CD4-positive, alpha-beta memory T cell (primary cell): ENCODE measurements around the gene FAM193A. TPM values are rescaled to one million over a fixed set of nuclear protein-coding genes. Genes with fewer than 3 reads are reported as not detected.

Source experiments
- CTCF ChIA-PET: fragments of 350-600 bp; sonication (Branson Sonifier 250); formaldehyde crosslinking; loops from one replicate; lab custom pipeline; 2021; ENCODE audit warnings: inconsistent platforms; ENCODE audit not compliant: partially characterized antibody; lab: Charles Lee
- POLR2A ChIA-PET: fragments of 350-600 bp; sonication (Branson Sonifier 250); formaldehyde crosslinking; loops from one replicate; lab custom pipeline; 2021; ENCODE audit not compliant: partially characterized antibody; lab: Charles Lee
- DNase-seq, 5 donors: peaks; one replicate each; pipeline versions ENCODE4 v3.0.0 to v3.0.0-alpha.2; 2020 to 2022; ENCODE audit warnings: mixed read lengths in 1 of 5
- H3K27ac ChIP-seq: one replicate; pipeline ENCODE4 v1.7.0; 2013; ENCODE audit warnings: low read depth, low read length
- H3K27me3 ChIP-seq: 2 replicates; pipeline ENCODE4 v1.7.0; 2013; ENCODE audit warnings: mild to moderate bottlenecking, low read length, moderate library complexity; ENCODE audit not compliant: insufficient read depth
- H3K36me3 ChIP-seq: 2 replicates; pipeline ENCODE4 v1.7.0; 2013; ENCODE audit warnings: mild to moderate bottlenecking, low read length, moderate library complexity; ENCODE audit not compliant: insufficient read depth
- H3K4me1 ChIP-seq: 2 replicates; pipeline ENCODE4 v1.7.0; 2013; ENCODE audit warnings: mild to moderate bottlenecking, low read length, moderate library complexity; ENCODE audit not compliant: insufficient read depth
- H3K4me3 ChIP-seq, 2 donors: one replicate each; pipeline ENCODE4 v1.7.0; 2013; ENCODE audit warnings: low read length in 2 of 2, mild to moderate bottlenecking in 1 of 2
- H3K9me3 ChIP-seq, 2 donors: one replicate each; pipeline ENCODE4 v1.7.0; 2013; ENCODE audit warnings: low read length in 2 of 2, control low read depth in 1 of 2; ENCODE audit not compliant: control insufficient read depth in 1 of 2
- H3K27ac Mint-ChIP-seq, 7 donors: one replicate each; pipeline ENCODE4 v1.8.0; 2020 to 2021; ENCODE audit warnings: mixed read lengths in 7 of 7, mild to moderate bottlenecking in 6 of 7, inconsistent platforms in 3 of 7, moderate library complexity in 3 of 7
- H3K27me3 Mint-ChIP-seq, 2 donors: one replicate each; pipeline ENCODE4 v1.8.0; 2020 to 2021; ENCODE audit warnings: mixed read lengths in 2 of 2
- H3K36me3 Mint-ChIP-seq, 2 donors: one replicate each; pipeline ENCODE4 v1.8.0; 2020 to 2021; ENCODE audit warnings: mixed read lengths in 2 of 2, inconsistent platforms in 1 of 2, mild to moderate bottlenecking in 1 of 2
- H3K4me1 Mint-ChIP-seq, 4 donors: one replicate each; pipeline ENCODE4 v1.8.0; 2020 to 2021; ENCODE audit warnings: mixed read lengths in 4 of 4, mild to moderate bottlenecking in 1 of 4
- H3K4me3 Mint-ChIP-seq, 8 donors: one replicate each; pipeline ENCODE4 v1.8.0; 2020 to 2021; ENCODE audit warnings: mixed read lengths in 8 of 8, mild to moderate bottlenecking in 7 of 8, moderate library complexity in 6 of 8, inconsistent platforms in 3 of 8
- H3K9me3 Mint-ChIP-seq, 8 donors: one replicate each; pipeline ENCODE4 v1.8.0; 2020 to 2021; ENCODE audit warnings: mixed read lengths in 8 of 8, mild to moderate bottlenecking in 5 of 8, inconsistent platforms in 3 of 8, moderate library complexity in 1 of 8
- intact Hi-C: fragments of 100-400 bp; cut with micrococcal nuclease; formaldehyde crosslinking; loops from one replicate; pipeline ENCODE4 v1.15.1; 2023
- polyA plus RNA-seq, 2 donors: library from polyadenylated mRNA; unstranded; fragments of 300-500 nt; fragmentation: Illumina TruSeq; gene quantifications; one replicate each; pipeline ENCODE4 v1.2.3, GENCODE V29; 2021
- total RNA-seq, 2 experiments: library from RNA; stranded (reverse); gene quantifications; one replicate each; pipeline ENCODE4 v1.2.3, GENCODE V29; 2021

Gene FAM193A
- total and polyA plus RNA-seq, 4 experiments from 2014 or later: 0.16 to 47.8 (median 26.1) TPM

DNA sequence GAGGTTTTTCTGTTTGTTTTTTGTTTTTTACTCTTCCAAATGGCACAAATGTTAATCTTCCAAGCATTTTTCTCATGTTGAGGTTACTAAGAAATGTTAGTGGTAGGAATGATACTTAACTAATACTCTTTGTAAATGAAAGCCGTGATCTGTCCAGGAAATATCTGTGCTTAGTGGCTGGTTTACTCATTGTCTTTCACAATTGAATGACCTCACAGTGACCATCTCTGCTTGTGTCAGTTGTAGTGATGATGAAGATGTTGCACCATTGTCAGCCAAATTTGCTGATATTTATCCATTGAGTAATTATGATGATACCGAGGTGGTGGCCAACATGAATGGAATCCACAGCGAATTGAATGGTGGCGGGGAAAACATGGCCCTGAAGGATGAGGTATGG, 126.2 kb downstream of the FAM193A start:
- ChIA-PET CTCF (no interaction called here), POLR2A (no interaction called here)
- Mint-ChIP-seq H3K36me3 (peaks cover 57 to 70% of the 10 kb centered on the region in 2 donors), H3K4me3 (no peak overlapping the region), H3K9me3 (peaks cover 0 to 2% (median 0%) of the 10 kb centered on the region in 8 donors), H3K27ac (no peak overlapping the region), H3K4me1 (peaks cover 17 to 22% (median 19%) of the 10 kb centered on the region in 4 donors), H3K27me3 (no peaks in the 10 kb centered on the region)
- Histone ChIP-seq H3K27ac (no peak overlapping the region), H3K36me3 (peaks cover 34% of the 10 kb centered on the region), H3K4me1 (peaks cover 13% of the 10 kb centered on the region), H3K9me3 (no peaks in the 10 kb centered on the region), H3K27me3 (no peaks in the 10 kb centered on the region), H3K4me3 (no peak overlapping the region)
- intact Hi-C loops: no loop called here
- DNase-seq: no peak

- H3K27me3 ChIP-seq: no peaks in the 10 kb centered on the region
- intact Hi-C loops: no loop called here
- POLR2A ChIA-PET: no interaction called here
- H3K4me1 ChIP-seq: peaks cover 17% of the 10 kb centered on the region
- Mint-ChIP-seq H3K27me3 (no peaks in the 10 kb centered on the region), H3K36me3 (peaks cover 50 to 63% of the 10 kb centered on the region in 2 donors), H3K4me3 (no peak overlapping the region), H3K4me1 (peaks cover 17 to 26% (median 19%) of the 10 kb centered on the region in 4 donors), H3K9me3 (peaks cover 0 to 2% (median 0%) of the 10 kb centered on the region in 8 donors), H3K27ac (no peak overlapping the region)
- DNase-seq: no peak
- no peak overlapping the region for H3K4me3 ChIP-seq
- no peaks in the 10 kb centered on the region for H3K9me3 ChIP-seq
- no peak overlapping the region for H3K27ac ChIP-seq
- H3K36me3 ChIP-seq: peaks cover 27% of the 10 kb centered on the region
- CTCF ChIA-PET: no interaction called here
Measured at GRCh38 chr4:2663275-2663674, 126.8 kb downstream of the FAM193A start.

- Histone ChIP-seq H3K4me3 (no peak overlapping the region), H3K9me3 (no peaks in the 10 kb centered on the region), H3K4me1 (peaks cover 17% of the 10 kb centered on the region), H3K27ac (no peak overlapping the region), H3K27me3 (no peaks in the 10 kb centered on the region), H3K36me3 (peaks cover 28% of the 10 kb centered on the region)
- CTCF ChIA-PET: no interaction called here
- POLR2A ChIA-PET: no interaction called here
- H3K9me3 Mint-ChIP-seq: no peaks in the 10 kb centered on the region
- peaks cover 15 to 40% (median 24%) of the 10 kb centered on the region in 4 donors for H3K4me1 Mint-ChIP-seq
- intact Hi-C loops: no loop called here
- H3K27ac Mint-ChIP-seq: peak overlapping the region; percentile 13 to 88 (median 67)
- peak overlapping the region in 7 of 8 donors; percentile 3 to 82 (median 63) for H3K4me3 Mint-ChIP-seq
- H3K27me3 Mint-ChIP-seq: no peaks in the 10 kb centered on the region
- H3K36me3 Mint-ChIP-seq: peaks cover 39 to 51% of the 10 kb centered on the region in 2 donors
- DNase-seq: no peak
Measured at GRCh38 chr4:2666722-2667247, 130.3 kb downstream of the FAM193A start.

DNA sequence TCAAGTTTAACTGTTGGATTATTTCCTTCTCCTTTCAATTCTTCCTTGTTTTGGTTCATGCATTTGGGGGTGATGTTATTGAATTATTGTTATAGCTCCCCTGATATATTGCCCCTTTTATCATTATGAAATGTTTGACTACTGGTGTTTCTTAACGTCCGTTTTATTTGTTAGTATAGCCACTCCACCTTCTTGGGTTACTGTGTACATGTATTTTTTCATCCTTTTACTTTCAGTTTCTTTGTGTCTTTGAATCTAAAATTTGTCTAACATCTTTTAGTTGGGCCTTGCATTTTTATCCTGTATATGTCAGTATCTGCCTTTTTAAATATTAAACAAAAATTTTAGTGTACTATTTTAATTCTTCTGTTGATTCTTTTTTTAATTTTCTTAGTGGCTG, 131.0 kb downstream of the FAM193A start:
- peak overlapping the region; percentile 37 to 84 (median 73) for H3K4me3 Mint-ChIP-seq
- peaks cover 17% of the 10 kb centered on the region for H3K4me1 ChIP-seq
- H3K9me3 ChIP-seq: no peaks in the 10 kb centered on the region
- ChIA-PET POLR2A (no interaction called here), CTCF (no interaction called here)
- peak in 1 of 5 donors; percentile 4 for DNase-seq
- H3K27me3 Mint-ChIP-seq: no peaks in the 10 kb centered on the region
- H3K27ac ChIP-seq: no peak overlapping the region
- H3K36me3 Mint-ChIP-seq: peaks cover 45 to 56% of the 10 kb centered on the region in 2 donors
- intact Hi-C loops: no loop called here
- peak overlapping the region in 1 of 2 donors; percentile 3 for H3K4me3 ChIP-seq
- H3K36me3 ChIP-seq: peaks cover 32% of the 10 kb centered on the region
- H3K4me1 Mint-ChIP-seq: peaks cover 15 to 41% (median 25%) of the 10 kb centered on the region in 4 donors
- no peaks in the 10 kb centered on the region for H3K9me3 Mint-ChIP-seq
- H3K27me3 ChIP-seq: no peaks in the 10 kb centered on the region
- H3K27ac Mint-ChIP-seq: peak overlapping the region in 6 of 7 donors; percentile 25 to 88 (median 66)

DNA sequence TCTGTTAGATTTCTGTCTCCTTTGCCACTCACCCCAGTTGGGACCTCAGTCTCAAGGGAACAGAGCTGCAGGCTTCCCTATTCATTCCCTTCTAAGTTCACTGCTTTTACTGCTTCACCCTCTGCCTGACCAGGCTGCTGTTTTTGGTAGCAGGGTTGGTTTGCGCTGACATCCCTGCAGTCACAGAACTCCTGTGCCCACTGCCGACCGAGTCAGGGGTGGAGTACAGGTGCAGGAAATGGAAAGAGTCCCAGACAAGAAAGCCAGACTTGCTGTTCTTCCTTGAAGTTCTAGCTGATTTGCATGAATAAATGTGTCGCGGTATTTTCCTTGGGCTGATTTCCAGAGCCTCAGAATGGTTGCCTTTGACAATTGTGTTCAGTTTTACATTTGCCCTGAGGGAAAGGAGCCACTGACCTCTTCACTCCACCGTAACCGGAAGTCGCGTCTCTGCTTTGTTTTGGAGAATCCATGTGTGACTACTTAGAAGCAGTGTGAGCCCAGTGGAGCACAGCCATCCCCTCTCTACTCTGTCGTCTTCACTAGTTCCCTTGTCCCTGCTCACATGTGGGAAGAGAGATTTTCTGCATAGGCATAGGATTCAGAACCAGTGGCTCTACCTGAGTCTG, 134.9 kb downstream of the FAM193A start:
- no peak for DNase-seq
- POLR2A ChIA-PET: no interaction called here
- Mint-ChIP-seq H3K36me3 (peaks cover 55 to 65% of the 10 kb centered on the region in 2 donors), H3K9me3 (no peaks in the 10 kb centered on the region), H3K27me3 (no peaks in the 10 kb centered on the region), H3K4me3 (no peak overlapping the region), H3K27ac (peak overlapping the region in 4 of 7 donors; percentile 52 to 81 (median 72)), H3K4me1 (peaks cover 10 to 30% (median 20%) of the 10 kb centered on the region in 4 donors)
- H3K27ac ChIP-seq: no peak overlapping the region
- peaks cover 33% of the 10 kb centered on the region for H3K36me3 ChIP-seq
- no peak overlapping the region for H3K4me3 ChIP-seq
- intact Hi-C loops: no loop called here
- peaks cover 14% of the 10 kb centered on the region for H3K4me1 ChIP-seq
- no peaks in the 10 kb centered on the region for H3K9me3 ChIP-seq
- CTCF ChIA-PET: no interaction called here
- H3K27me3 ChIP-seq: no peaks in the 10 kb centered on the region

DNA sequence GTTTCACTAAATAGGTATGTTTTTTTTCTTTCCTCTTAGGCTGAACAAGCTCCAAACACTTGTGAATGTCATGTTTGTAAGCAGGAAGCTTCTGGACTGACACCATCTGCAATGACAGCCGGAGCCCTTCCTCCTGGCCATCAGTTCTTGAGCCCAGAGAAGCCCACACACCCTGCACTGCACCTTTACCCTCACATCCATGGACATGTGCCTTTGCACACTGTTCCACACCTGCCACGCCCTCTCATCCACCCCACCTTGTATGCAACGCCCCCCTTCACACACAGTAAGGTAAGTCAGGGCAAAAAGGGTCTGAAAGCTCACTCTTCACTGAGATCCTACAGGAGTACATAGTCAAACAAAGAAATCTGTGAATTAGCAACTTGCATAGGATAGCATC, 135.6 kb downstream of the FAM193A start:
- ChIA-PET POLR2A (no interaction called here), CTCF (no interaction called here)
- H3K27me3 ChIP-seq: no peaks in the 10 kb centered on the region
- H3K4me1 Mint-ChIP-seq: peaks cover 5 to 23% (median 16%) of the 10 kb centered on the region in 4 donors
- no peak overlapping the region for H3K4me3 Mint-ChIP-seq
- H3K36me3 ChIP-seq: peaks cover 35% of the 10 kb centered on the region
- DNase-seq: no peak
- no peaks in the 10 kb centered on the region for H3K27me3 Mint-ChIP-seq
- peaks cover 7% of the 10 kb centered on the region for H3K4me1 ChIP-seq
- no peaks in the 10 kb centered on the region for H3K9me3 Mint-ChIP-seq
- no peaks in the 10 kb centered on the region for H3K9me3 ChIP-seq
- peak overlapping the region in 4 of 7 donors; percentile 17 to 53 (median 48) for H3K27ac Mint-ChIP-seq
- intact Hi-C loops: no loop called here
- H3K36me3 Mint-ChIP-seq: peaks cover 57 to 65% of the 10 kb centered on the region in 2 donors
- no peak overlapping the region for H3K4me3 ChIP-seq
- H3K27ac ChIP-seq: no peak overlapping the region

GRCh38 chr4:2672700-2673099, 136.3 kb downstream of the FAM193A start:
- H3K27ac ChIP-seq: no peak overlapping the region
- Mint-ChIP-seq H3K4me1 (peaks cover 1 to 18% (median 12%) of the 10 kb centered on the region in 4 donors), H3K9me3 (no peaks in the 10 kb centered on the region), H3K27me3 (no peaks in the 10 kb centered on the region), H3K36me3 (peaks cover 59 to 67% of the 10 kb centered on the region in 2 donors), H3K27ac (peak overlapping the region in 3 of 7 donors; percentile 34 to 75 (median 43)), H3K4me3 (no peak overlapping the region)
- DNase-seq: no peak
- H3K4me3 ChIP-seq: no peak overlapping the region
- H3K27me3 ChIP-seq: no peaks in the 10 kb centered on the region
- H3K36me3 ChIP-seq: peaks cover 37% of the 10 kb centered on the region
- H3K9me3 ChIP-seq: no peaks in the 10 kb centered on the region
- peaks cover 4% of the 10 kb centered on the region for H3K4me1 ChIP-seq
- intact Hi-C loops: no loop called here
- ChIA-PET CTCF (interaction anchor here (1.0 kb wide), 2 partner anchors 22 to 453 kb away, joined by 3 to 4 read pairs; no protein-coding TSS in a partner anchor), POLR2A (no interaction called here)
